RWPE2 (cell line): Measurements from ENCODE around the gene LHFPL4.

Source experiments
- ATAC-seq: fragments of 200-7000 bp; cut with Tn5 transposase; 3 replicates; pipeline ENCODE4 v1.9.1; 2021; ENCODE audit warnings: low read depth
- DNase-seq: peaks from one replicate; pipeline ENCODE4 v3.0.0-alpha.2; 2020; ENCODE audit warnings: low spot score
- H3K27ac ChIP-seq: fragments of 450-650 bp; 2 replicates; pipeline ENCODE4 v1.5.1; 2017; ENCODE audit warnings: mild to moderate bottlenecking; ENCODE audit not compliant: poor library complexity, severe bottlenecking
- H3K27me3 ChIP-seq: fragments of 250-450 bp; sonication (Bioruptor Pico); 2 replicates; pipeline ENCODE4 v1.5.1; 2021; ENCODE audit warnings: mild to moderate bottlenecking, moderate library complexity; ENCODE audit not compliant: insufficient read depth, poor library complexity, severe bottlenecking
- H3K36me3 ChIP-seq: fragments of 250-450 bp; sonication (Bioruptor Pico); 2 replicates; pipeline ENCODE4 v1.5.1; 2020; ENCODE audit warnings: low read depth, mild to moderate bottlenecking, moderate library complexity
- H3K4me1 ChIP-seq: fragments of 250-450 bp; sonication (Bioruptor Pico); 2 replicates; pipeline ENCODE4 v1.5.1; 2021; ENCODE audit warnings: mild to moderate bottlenecking, moderate library complexity; ENCODE audit not compliant: insufficient read depth, poor library complexity, severe bottlenecking
- H3K4me3 ChIP-seq: fragments of 250-450 bp; sonication (Bioruptor Pico); 2 replicates; pipeline ENCODE4 v1.5.1; 2021; ENCODE audit warnings: mild to moderate bottlenecking, moderate library complexity; ENCODE audit not compliant: severe bottlenecking
- H3K9me3 ChIP-seq: fragments of 250-450 bp; sonication (Bioruptor Pico); 2 replicates; pipeline ENCODE4 v1.5.1; 2021; ENCODE audit warnings: mild to moderate bottlenecking, moderate library complexity; ENCODE audit not compliant: severe bottlenecking
- CTCF ChIP-seq: fragments of 450-650 bp; IDR thresholded peaks from one replicate; pipeline ENCODE4 v1.5.1; 2017; ENCODE audit warnings: mild to moderate bottlenecking, moderate library complexity; ENCODE audit not compliant: poor library complexity, severe bottlenecking

The LHFPL4 gene

GRCh38 chr3:9485248-9485647 lies 68.4 kb downstream of the LHFPL4 start:
- no peak overlapping the region for H3K4me3 ChIP-seq
- no peaks in the 10 kb centered on the region for H3K9me3 ChIP-seq
- ATAC-seq (no peak), DNase-seq (no peak)
- no peak overlapping the region for H3K27ac ChIP-seq
- H3K27me3 ChIP-seq = no peaks in the 10 kb centered on the region
- H3K36me3 ChIP-seq = peaks cover 30% of the 10 kb centered on the region
- no peak for TF ChIP-seq CTCF
- no peaks in the 10 kb centered on the region for H3K4me1 ChIP-seq

DNA sequence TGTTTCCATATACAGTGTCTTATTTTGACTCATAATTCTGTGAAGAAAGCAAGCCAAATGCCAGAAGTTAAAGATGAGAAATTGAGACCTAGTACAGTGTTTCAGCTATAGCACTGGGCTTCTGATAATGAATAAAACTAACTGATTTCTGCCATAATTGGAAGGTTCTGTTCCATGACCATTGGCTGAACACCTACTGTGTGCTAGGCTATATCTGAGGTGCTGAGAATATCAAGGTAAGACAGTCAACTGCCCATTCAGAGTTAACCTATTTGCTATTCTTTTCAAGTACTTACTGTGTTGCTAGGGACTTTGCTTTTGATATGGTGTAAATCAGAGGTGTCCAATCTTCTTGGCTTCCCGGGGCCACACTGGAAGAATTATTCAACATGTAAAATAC lies 73.4 kb downstream of the LHFPL4 start:
- DNase-seq (no peak), ATAC-seq (no peak)
- no peaks in the 10 kb centered on the region for H3K4me1 ChIP-seq
- H3K36me3 ChIP-seq = peaks cover 71% of the 10 kb centered on the region
- H3K27ac ChIP-seq = no peak overlapping the region
- H3K4me3 ChIP-seq = no peak overlapping the region
- H3K9me3 ChIP-seq = no peaks in the 10 kb centered on the region
- no peak for TF ChIP-seq CTCF
- no peaks in the 10 kb centered on the region for H3K27me3 ChIP-seq

GRCh38 chr3:9476935-9477334 lies 76.7 kb downstream of the LHFPL4 start:
- DNase-seq (no peak), ATAC-seq (no peak)
- Histone ChIP-seq H3K36me3 (peaks cover 93% of the 10 kb centered on the region), H3K27ac (no peak overlapping the region), H3K9me3 (no peaks in the 10 kb centered on the region), H3K4me3 (no peak overlapping the region), H3K4me1 (no peaks in the 10 kb centered on the region), H3K27me3 (no peaks in the 10 kb centered on the region)
- no peak for TF ChIP-seq CTCF

DNA sequence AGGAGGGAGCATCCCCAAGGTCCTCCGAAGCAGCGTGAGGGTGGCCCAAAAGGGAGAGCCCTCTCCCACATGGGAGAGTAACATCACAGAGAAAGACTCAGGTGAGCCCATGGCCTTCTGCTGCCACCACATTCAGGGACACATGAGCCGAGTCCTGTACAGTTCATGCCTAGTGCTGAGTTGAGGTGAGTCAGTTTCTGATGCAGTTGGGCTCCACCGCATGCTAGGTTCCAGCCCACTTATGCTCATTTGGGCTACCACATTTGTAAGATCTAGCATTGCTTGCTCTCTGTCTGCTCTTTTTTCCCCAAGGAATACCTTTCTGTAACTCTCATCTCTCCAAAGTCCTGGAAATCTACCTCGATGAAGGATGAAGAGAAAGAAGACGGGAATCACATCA lies 79.1 kb downstream of the LHFPL4 start:
- Histone ChIP-seq H3K4me1 (no peaks in the 10 kb centered on the region), H3K9me3 (no peaks in the 10 kb centered on the region), H3K4me3 (no peak overlapping the region), H3K27ac (no peak overlapping the region), H3K27me3 (no peaks in the 10 kb centered on the region), H3K36me3 (peaks cover 96% of the 10 kb centered on the region)
- DNase-seq (no peak), ATAC-seq (no peak)
- TF ChIP-seq CTCF = no peak

DNA sequence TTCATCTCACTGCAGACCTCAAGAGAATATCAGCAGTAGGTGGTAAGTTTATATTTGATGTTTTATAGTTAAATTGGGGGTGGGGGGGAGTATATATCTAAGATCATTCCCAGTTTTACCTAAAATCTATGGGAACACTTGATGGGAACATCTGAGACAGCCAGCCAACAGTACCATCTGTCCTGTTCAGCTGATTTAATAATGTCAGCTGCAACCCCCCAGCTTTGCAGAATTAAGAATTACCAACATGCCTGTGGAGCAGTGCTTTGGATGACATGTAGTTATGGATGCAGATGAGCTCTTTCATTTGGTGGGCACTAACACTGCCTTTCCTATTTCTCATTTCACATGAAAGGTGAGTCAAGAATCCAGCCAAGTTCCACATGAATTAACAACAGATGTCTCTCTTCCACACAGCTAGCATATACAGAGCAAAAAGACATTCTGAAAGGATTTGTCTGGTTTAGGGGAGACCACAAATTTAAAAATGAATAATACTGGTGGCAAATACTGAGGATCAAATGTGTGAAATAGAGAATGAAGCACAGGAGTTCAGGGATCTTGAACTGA lies 80.0 kb downstream of the LHFPL4 start:
- DNase-seq = no peak
- no peaks in the 10 kb centered on the region for H3K4me1 ChIP-seq
- H3K27me3 ChIP-seq = no peaks in the 10 kb centered on the region
- H3K4me3 ChIP-seq = no peak overlapping the region
- peaks cover 96% of the 10 kb centered on the region for H3K36me3 ChIP-seq
- TF ChIP-seq CTCF = no peak
- no peak for ATAC-seq
- H3K9me3 ChIP-seq = no peaks in the 10 kb centered on the region
- H3K27ac ChIP-seq = no peak overlapping the region
